HTERT RPE-1 (cell line): Measurements from ENCODE around the gene OR5AU1.

Source experiments
- in situ Hi-C: fragments of 300-500 bp; cut with MboI; formaldehyde crosslinking; loops from 4 replicates; pipeline ENCODE4 v1.14.3; 2020; ENCODE audit warnings: low sequenced_read_pairs

Gene OR5AU1

DNA sequence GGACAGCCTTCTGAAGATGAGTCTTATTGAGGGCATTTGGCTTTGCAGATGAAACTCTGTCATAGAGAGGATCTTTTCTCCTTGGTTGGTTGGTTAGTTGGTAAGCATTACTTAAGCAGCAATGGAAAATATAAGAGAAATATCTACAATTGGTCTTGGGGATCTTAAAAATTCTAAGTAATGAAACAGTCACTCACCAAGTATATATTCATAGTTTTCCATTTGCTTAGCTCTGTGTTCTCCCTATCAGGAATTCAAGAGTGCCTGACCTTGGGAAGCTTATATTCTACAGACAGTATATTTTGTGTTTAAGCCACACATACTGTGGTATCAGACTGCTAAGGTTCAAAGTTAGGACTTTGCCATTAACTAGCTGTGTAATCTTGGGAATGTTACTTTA lies at the start of gene OR5AU1:
TSS of gene OR5AU1 (minus strand) at position 101 of the 400 bp plus-strand sequence. CDS start 191 bp downstream, outside the sequence.
- in situ Hi-C loops: no loop called here

DNA sequence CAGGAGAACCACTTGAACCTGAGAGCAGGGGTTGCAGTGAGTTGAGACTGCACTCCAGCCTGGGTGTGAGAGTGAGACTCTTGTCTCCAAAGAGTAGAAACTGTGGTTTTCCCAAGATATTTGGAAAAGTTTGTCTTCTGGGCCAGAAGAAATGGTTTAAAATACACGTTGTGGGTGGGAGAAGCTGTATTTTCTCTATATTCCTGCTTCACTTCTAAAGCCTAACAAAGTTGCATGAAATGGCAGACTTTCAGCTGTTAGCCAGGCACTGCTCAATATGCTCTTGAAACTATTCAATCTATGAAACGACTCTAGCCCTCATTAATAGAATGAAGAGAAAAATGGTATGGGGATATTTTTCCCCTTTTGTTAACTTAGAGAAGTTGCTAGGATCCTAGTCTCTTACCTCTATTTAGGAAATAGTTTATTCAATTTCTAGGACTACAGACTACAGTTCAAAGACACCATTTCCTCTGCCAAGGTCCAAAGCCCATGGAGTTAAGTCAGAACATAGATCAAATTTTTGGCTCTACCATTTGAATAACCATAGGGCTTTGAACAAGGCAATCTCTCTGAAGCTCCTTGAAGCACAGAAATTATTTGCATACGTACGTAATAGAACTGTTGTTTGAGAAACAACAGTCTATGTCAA lies 49.3 kb upstream of the OR5AU1 start:
- in situ Hi-C loops: no loop called here

DNA sequence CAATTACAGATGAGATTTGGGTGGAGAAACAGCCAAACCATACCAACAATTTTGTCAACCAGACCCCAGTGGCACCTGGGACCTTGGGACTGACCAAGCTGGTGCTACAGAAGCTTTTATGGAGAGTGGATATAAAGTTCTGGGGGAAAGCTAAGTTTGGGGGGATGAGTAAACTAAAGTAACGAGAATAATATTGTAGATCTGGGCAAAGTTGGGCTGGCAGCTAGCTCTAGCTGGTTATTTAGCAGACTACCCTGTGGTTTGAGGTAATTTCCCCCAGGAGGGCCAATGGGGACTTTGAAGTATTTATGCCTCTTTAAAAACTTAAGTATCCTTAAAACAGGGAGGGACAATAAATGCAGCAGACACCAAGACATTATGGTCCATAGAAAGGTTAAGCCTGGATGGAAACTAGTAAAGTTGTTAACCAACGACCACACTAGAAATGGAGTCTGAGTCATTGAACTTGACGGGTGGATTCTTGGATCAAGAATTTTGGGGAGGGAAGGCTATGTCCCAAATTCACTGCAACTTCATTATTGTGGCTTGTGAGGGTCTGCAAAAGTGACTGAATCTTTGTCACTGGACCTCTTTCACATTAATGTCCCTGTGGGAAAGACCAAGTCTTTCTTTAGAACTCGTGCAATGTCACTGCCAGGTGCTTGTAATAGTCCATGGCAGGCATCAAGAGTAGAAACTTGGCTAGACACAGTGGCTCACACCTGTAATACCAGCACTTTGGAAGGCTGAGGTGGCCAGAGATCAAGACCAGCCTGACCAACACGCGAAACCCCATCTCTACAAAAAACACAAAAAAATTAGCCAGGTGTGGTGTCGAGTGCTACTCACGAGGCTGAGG lies 48.5 kb upstream of the OR5AU1 start:
- in situ Hi-C loops: no loop called here

DNA sequence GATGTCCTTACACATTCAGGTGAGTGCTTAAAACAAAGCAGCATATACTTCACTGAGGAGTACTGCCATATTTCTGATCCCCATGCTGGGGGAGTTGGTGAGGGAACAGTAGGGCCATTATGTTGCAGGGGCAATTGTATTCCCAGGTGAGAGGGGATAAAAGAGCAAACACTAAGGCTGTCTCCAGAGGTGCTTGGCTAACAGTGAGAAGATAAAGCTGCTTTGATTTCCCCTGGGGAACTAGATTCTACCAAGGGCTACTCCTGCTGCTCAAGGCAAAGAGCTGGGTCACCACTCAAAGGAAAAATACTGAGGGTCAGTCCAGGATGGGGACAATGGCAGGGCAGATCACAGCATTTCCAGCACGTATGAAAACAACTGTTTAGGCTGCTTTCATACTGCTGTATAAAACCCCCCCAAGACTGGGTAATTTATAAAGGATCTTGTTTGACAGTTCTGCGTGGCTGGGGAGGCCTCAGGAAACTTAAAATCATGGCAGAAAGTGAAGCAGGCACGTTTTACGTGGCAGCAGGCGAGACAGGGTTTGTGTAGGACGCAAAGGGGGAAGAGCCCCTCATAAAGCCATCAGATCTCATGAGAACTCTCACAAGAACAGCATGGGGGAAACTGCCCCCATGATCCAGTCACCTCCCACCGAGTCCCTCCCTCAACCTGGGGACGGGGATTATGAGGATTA lies 47.8 kb upstream of the OR5AU1 start:
- in situ Hi-C loops: no loop called here

DNA sequence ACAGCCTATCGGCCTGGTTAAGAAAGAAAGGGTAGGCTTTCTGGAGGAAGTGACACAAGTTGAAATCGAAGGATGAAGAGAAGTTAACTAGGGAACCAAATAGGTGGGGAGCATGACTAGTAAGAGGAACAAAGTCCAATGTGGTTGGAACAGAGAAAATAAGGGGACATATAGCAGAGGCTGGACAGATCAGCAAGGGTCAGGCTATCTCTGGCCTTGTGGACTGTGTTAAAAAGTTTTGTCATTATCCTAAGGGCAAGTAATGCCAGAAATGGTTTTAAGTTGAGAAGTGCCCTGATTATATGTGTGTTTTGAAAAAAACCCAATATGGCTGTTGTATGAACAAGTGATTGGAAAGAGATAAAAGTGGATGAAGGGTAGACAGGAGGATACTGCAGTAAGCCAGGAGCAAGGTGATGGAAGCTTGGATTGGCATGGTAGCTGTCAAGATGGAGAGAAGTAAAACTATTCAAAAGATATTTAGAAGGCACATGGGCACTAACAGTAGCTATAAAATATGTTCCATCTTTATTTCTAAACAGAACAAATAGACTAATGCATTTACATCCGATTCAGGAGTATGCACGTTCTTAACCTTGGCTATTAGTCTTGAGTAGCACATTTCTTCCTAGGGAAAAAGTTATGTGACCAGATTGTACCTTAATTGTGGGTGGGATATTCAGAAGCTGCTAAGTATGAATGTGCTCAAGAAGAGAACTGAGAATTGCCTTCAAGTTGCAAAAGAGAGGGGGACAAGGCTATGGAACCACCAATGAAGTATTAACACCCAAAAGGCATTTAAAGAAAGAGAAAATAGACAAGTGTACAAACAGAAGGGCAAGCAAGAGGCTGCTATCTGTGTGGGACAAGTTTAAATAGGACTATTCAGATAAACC lies 46.8 kb upstream of the OR5AU1 start:
- in situ Hi-C loops: no loop called here

DNA sequence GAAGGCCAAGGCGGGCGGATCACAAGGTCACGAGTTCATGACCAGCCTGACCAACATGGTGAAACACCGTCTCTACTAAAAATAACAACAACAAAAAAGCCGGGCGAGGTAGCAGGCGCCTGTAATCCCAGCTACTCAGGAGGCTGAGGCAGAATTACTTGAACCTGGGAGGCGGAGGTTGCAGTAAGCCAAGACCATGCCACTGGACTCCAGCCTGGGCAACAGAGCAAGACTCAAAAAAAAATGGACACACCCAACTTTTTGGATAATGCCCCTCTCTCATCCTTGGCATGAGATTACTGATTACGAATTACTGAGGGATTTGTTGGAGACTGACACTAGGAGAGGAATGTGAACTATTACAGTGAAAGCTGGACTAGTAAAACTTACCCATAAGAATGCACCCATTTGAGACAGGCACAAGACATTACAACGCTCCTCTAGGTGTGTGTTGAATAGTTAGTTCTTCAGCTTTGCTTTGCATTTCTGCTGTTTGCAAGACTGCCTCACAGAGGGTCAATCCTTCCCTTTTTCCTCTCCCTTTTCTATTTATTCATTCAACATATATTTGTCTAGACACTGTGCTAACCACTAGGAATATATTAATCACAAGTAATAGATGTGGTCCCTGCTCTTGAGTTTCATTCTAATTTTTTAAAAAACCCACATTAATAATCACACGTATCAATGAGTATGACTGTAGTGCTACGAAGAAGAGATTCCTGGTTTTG lies 46.0 kb upstream of the OR5AU1 start:
- in situ Hi-C loops: no loop called here

DNA sequence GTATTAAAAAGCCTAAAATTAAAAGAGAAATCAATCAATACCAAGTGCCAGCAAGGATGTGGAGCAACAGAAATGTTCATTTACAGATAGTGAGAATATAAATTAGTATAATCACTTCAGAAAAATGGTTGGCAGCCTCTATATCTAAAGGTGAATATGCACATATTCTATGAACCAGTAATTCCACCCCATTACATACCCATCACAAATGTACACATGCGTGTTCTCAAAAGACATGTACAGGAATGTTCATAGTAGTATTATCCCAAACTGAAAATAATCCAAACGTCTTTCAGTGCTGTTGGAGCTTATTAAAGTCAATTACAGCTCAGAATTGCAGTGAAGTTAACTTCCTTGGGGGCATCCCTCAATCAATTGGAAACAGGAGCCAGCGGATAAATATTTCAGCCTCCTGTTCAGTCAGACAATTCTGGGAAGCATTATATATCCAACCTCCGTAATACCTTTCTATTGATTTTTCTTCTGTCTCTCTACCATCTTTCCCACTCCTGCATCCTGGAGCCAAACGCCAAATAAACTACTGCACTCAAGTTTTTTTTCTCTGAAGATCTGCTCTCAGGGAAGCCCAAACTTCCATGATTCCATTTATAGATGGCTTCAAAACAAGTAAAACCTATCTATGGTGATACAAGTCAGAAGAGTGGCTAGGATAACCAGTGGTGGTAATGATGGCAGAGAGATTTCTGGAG lies 45.0 kb upstream of the OR5AU1 start:
- in situ Hi-C loops: no loop called here

DNA sequence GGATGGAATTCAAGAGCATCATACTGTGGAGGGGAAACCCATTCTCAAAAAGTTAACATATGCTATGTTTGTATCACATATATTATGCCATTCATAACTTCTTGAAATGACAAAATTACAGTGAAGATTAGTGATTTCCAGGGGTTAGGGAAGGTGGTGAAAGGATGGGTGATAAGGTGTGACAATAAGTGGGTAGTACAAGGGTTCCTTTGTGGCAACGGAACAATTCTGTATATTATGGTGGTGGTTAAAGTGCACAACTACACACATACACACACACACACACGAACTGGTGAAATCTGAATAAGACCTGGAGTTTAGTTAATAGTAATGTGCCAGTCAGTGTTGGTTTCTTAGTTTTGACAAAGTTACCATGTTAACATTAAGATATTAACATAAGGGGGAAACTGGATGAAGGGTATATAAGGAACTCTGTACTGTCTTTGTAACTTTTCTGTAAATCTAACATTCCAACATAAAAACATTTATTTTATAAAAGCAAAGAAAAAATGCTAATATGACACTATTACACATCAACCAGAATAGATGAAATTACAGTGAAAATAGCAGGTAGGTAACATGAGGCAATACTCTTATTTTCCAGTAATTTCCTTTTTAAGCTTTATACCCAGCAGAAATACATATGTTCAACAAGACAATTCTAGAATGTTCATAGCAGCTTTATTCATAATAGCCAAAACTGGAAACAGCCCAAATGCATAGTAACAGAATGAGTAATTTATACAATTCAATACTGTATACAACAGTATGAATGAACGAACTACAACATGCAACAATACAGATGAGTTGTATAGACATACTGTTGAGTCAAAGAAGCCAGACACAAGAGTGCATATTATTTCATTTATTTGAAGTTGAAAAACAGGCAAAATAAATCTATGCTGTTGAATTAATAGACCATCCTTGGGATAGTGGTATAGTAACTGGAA lies 44.0 kb upstream of the OR5AU1 start:
- in situ Hi-C loops: no loop called here

DNA sequence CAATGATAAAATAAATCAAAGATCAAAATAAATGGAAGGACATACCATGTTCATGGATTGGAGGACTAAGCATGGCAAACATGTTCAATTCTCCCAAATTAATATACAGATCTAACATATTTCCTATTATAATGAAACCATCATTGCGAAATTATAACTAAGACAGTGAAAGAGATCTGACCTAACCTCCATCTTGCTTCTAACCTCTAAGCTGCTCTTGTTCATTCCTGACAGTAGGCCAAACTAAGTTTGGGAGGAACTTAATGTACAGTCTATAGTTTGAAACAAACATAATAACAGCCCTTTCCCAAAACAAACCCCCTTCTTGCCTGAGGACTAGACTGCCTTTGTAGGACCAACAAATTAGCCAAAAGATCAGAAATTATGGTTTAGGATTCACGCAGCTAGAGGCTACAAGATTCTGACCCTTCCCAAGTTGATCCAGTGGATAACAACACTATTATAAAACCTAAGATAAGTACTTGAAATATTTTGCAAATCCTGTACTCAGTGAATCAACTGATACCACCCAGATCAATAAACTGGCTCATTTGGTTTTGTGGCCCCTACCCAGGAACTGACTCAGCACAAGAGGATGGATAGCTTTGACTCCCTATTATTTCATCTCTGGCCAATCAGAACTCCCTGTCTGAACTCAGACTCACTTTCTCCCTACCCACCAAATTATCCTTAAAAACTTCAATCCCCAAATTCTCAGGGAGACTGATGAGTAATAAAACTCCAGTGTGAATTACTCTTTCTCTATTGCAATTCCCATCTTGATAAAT lies 41.7 kb upstream of the OR5AU1 start:
- in situ Hi-C loops: no loop called here

DNA sequence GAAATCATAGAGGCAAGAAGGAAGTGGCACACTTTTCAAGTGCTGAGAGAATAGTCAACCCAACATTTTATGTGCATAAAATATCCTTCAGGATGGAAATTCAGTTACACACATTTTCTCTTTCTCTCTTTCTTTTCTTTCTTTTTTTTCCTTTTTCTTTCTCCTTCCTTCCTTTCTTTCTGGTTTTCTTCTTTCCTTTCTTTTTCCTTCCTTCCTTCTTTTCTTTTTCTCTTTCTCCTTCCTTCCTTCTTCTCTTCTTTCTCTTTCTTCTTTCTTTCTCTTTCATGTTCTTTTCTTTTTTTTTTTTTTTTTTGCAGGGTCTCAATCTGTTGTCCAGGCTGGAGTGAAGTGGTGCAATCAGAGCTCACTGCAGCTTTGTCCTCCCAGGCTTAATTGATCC lies 38.7 kb upstream of the OR5AU1 start:
- in situ Hi-C loops: no loop called here

DNA sequence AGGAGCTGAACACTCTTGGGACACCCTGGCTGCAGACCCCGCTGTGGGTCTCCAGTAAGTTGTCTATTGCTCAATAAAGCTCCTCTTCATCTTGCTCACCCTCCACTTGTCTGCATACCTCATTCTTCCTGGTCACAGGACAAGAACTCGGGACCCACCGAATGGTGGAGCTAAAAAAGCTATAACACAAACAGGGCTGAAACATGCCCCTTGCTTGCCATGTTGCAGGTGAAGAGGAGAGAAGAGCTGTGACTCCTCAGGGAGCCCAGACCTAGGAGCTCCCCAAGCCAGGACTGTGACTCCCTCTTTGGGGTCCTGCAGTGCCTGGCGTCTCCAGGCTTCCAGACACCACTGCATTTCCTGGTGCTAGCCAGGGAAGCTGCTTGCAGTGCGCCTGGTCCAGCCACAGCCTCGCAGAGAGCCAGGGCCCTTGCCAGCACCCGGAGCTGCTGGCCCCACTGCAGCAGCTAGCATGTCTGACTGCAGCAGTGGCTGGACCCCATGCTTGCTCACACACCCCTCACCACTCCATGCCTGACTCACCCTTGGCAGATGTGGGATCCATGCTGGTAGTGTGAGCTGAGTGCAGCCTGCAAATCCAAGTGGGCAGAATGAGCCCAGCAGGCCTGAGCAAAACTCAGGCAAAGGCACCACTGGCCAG lies 37.1 kb upstream of the OR5AU1 start:
- in situ Hi-C loops: no loop called here

DNA sequence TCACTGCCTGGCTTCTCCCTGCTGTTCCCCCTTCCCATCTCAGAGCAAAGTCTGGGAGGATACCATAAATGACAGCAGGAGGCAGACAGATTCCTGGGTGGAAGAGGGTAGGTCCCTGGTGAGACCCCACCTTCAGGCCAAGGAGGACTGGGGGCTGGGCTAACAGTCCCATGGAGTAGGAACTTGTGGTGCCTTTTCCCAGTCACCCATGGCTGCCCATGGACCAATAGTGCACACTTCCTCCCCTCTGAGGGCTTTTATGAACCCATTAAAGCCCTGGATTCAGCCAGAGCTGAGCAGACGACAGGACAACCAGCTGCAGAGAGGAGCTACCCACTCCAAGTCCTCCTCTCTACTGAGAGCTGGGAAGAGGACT lies 36.6 kb upstream of the OR5AU1 start:
- in situ Hi-C loops: no loop called here

DNA sequence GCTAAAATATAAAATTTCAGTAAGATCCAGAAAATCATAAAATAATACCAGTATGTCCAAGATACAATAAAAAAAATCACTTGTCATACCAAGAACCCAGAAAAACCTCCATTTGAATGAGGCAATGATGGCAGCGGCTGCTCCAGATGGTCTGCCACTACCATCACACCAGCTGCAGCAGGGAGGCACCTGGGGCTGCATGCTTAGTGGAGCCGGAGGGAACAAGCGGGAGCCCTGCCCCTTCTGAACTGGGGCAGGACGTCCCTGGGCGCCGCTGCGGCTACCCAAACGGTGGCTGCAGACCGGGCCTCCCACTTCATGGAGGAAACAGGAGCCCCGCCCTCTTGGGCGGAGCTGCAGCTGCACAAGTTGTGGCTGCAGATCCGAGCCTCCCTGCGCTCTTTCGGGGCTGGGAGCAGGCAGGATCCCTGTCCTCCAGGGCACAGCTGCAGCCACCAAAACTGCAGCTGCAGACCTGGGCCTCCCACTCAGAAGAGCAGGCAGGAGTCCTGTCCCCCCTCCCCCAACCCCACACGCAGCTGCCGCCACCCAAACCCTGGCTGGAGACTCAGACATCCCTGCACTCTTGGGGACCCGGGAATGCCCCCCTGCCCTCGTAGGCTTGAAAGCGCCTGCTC lies 36.1 kb upstream of the OR5AU1 start:
- in situ Hi-C loops: no loop called here

DNA sequence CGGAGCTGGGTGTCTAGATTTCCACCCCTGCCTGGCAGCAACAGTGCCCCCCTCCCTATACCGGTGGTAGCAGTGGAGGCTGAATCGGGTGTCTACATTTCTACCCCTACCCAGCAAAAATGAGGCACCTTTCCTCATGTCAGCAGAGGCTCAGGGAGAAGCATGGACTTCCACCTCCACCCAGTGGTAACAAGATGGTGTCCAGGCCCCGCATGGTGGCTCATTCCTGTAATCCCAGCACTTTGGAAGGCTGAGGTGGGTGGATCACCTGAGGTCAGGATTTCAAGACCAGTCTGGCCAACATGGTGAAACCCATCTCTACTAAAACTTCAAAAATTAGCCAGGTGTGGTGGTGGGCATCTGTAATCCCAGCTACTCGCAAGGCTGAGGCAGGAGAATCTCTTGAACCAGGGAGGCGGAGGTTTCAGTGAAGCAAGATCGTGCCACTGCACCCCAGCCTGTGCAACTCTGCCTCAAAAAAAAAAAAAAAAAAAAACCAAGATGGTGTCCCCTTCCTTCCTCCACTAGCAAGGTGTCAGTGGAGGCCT lies 35.5 kb upstream of the OR5AU1 start:
- in situ Hi-C loops: no loop called here

DNA sequence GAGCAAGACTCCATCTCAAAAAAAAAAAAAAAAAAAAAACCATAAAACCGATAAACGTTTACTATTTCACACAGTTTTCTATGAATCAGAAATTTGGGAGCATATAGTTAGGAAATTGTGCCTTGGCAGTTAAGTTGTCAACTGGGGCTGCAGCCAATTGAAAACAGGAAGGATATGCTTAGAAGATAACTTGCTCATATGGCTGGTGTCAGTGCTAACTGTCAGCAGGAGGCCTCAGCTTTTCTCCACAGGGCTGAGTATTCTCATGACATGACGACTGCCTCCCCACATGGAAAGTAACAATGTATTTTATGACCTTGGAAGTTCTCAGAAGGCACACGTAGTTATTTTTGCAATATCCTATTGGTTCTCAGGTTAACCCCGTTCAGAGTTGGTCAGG lies 29.6 kb upstream of the OR5AU1 start:
- in situ Hi-C loops: no loop called here

DNA sequence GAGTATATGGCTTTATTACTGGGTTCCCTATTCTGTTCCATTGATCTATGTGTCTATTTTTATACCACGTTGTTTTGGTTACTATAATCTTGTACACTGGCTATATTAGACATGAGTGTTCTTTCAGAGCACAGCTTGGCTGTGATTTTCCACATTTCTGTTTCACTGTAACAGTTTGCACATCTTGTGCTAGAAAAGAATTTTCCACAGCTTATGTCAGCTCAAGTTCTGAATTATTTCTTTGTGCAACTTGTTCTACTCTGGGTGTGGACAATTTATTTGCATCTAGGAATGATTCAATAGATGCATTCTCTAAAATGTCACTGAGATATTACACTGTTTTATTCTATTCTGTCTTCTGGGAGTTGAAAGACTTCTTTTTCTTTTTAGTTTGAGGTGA lies 28.4 kb upstream of the OR5AU1 start:
- in situ Hi-C loops: no loop called here
